IPS-NIHi7 (cell line): ENCODE measurements around the gene FOS.

Experiments used
- DNase-seq: peaks from one replicate; pipeline ENCODE4 v3.0.0; 2012; ENCODE audit warnings: mixed read lengths; ENCODE audit errors: extremely low spot score

Gene FOS

DNA sequence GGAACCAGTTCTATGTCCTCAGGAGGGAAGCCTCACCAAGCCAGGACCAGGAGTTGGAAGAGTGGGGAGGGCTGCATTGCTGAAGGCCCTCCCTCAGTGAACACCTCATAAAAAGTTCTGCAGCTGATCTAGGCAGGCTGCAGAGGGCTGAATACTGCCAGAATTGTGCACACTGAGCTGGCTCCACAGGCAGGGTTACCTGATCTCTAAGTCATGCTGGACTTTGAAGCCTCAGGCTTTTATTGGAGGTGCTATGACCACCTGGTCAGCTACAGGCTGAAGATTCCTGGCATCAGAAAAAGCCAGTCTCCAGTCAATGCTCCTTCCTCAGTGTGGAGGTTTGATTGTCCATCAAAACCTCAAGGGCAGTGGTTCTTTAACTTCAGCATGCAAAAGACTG lies 39.7 kb downstream of the FOS start:
- DNase-seq = no peak

DNA sequence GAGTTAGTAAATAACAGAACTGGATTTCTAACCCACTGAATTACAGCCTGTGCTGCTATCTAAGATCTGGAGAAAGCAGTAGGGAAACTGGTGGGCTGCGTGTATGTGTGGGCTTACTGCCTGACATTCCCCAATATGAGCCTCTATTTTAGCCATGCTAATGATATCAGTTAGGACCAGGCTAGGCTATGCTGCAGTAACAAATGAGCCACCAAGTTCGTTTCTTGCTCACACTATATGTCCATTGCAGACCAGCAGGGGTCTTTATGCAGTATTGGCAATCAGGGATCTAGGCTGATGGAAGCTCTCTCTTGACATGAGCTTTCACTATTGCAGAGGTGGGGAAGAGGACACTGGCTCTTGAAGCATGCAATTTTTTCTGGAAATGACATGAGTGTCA lies 40.4 kb downstream of the FOS start:
- DNase-seq = no peak

DNA sequence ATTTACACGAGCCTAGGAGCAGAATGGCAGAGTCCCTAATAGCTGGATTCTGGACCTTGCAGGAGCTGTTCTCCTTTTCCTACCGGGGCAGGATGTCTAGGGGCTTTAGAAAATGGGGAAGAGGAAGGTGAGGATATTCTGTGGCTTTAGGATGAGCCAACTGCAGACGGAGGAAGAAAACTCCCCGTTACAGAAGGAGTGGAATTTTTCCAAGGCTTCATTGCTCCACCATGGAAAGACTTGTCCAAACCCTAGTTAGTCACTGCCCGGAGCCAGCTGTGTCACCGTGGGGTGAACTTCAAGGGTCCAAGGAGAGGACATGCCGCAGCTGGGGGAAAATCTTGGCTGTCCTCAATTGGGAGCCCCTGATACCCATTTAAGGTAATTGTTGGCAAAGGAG lies 41.6 kb downstream of the FOS start:
- no peak for DNase-seq

DNA sequence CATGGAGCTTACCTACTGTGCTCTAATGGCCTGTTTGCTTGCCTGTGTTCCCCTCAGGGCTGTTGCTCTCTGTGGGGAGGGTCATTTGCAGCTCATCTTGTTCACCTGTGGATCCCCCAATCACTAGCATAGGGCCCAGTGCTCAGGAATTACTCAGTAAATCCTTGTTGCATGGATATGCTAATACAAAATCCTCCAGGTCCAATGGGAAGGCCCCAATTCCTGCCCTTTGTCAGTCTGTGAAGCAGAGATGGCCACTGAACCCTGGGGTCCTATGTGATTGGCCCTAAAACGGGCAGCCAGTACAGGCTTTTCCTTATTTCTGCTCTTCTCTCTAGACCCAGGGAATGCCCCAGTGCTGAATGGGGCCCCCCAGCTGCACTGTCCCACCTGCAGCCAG lies 44.1 kb downstream of the FOS start:
- DNase-seq = no peak

DNA sequence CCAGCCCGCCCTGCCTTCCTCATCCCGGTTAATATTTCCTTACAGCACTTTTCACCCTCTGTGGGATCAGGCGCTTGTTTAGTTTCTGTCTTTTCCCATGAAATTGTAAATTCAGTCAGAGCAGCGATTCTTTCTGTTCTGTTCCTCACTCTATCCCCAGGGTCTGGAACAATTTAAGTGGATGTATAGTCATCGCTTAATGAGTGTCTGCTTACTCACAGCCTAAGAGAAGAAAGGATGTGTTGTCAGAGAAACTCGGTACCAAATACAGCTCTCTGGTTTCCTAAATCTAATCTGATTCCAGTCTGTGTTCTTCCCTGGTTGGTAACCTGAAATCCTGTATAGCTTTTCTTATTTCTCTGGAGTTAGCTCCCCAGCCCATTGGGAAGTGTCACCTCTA lies 44.9 kb downstream of the FOS start:
- no peak for DNase-seq

DNA sequence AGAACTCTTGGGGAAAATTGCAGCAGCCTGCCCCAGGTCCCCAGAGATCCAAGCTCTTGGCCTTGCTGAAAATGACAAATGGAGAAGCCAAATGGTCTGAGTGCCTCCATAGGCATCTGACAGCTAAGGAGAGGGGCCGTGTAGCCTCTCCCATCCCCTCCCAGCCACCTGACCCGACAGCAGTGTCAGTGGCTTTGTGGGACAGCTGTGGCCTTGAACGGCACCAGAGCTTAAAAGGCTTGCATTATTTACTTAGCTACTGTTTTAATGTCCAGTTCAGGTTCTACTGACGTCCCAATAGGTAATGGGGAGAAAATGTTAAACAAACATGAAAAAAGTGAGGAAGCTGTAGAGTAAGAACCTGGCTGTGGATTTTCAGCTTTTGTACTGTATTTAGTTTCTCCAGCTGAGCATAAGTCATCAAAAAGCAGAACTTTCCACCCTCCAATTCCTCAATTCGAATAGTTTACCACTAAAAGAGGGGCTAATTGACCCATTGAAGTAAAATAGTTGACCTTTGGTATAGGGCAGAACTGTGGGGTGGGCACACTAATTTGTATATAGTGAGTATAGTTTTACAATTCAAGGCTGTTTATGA lies 50.0 kb downstream of the FOS start:
- DNase-seq = no peak

DNA sequence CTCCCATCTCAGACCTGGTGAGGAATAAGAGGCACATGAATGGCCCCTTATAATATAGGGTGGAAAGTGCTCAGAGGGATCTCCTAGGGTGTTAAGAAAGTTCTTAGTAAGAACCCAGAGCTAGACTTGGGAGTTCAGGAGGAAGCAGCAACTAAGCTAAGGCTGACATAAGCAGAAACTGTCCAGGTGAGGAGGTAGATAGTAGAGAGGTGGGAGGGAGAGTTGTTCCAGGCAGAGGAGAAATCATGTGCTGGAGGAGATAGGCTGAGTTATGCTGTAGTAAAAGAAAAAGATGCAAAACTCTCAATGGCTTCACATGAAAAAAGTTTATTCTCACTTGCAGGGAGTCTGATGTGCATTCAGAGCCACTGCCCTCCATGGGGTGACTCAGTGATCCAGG lies 50.7 kb downstream of the FOS start:
- DNase-seq = no peak

DNA sequence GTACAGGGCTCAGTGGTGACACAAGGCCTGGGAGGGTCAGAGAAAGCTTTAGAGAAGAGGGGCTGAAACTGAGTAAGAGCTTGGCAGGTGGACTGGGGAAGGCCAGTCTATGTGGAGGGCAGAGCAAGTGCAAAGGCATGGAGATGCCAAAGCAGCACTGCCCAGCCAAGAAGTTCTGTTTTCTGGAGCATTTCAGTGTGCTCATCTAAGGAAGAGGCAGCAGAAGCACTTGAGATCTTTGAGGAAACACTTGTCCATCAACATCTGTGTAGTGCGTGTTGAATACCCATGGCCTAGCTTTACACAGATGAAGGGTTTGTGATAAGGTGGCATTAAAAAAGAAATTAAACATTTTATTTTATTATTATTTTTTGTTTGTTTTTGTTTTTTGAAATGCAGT lies 52.8 kb downstream of the FOS start:
- no peak for DNase-seq
